Activated naive CD8-positive, alpha-beta T cell treated with anti-CD3 and anti-CD28 coated beads, Interleukin-2, amount 50 U/mL, for 24 hours (primary cell): ENCODE measurements around the gene HID1.
"Not testable (repeated sequence)": the region's sequence is repeated elsewhere in the genome, so short reads cannot be mapped to it uniquely, and the experiment has no call there.

ENCODE experiments used
- ATAC-seq: fragments of 150-1000 bp; cut with Tn5 transposase; one replicate; pipeline ENCODE4 v1.10.0; 2021
- DNase-seq: peaks from one replicate; pipeline ENCODE4 v3.0.0; 2021
- H3K27ac Mint-ChIP-seq: one replicate; pipeline ENCODE4 v1.8.0; 2021; ENCODE audit warnings: mild to moderate bottlenecking, mixed read lengths
- H3K27me3 Mint-ChIP-seq: one replicate; pipeline ENCODE4 v1.8.0; 2021; ENCODE audit warnings: mixed read lengths
- H3K36me3 Mint-ChIP-seq: one replicate; pipeline ENCODE4 v1.8.0; 2021; ENCODE audit warnings: low read depth, mixed read lengths
- H3K4me1 Mint-ChIP-seq: one replicate; pipeline ENCODE4 v1.8.0; 2021; ENCODE audit warnings: mixed read lengths
- H3K4me3 Mint-ChIP-seq: one replicate; pipeline ENCODE4 v1.8.0; 2021; ENCODE audit warnings: mild to moderate bottlenecking, moderate library complexity, mixed read lengths
- H3K9me3 Mint-ChIP-seq: one replicate; pipeline ENCODE4 v1.8.0; 2021; ENCODE audit warnings: mixed read lengths

Gene HID1

GRCh38 chr17:74919440-74920305 is 52.9 kb downstream of the HID1 start:
- no peak overlapping the region for H3K4me3 Mint-ChIP-seq
- ATAC-seq: peak; percentile 30
- no peaks in the 10 kb centered on the region for H3K9me3 Mint-ChIP-seq
- peaks cover 44% of the 10 kb centered on the region for H3K27me3 Mint-ChIP-seq
- H3K4me1 Mint-ChIP-seq: peaks cover 6% of the 10 kb centered on the region
- no peak overlapping the region for H3K27ac Mint-ChIP-seq
- no peaks in the 10 kb centered on the region for H3K36me3 Mint-ChIP-seq
- DNase-seq: peak; percentile 22

- H3K27ac Mint-ChIP-seq: no peak overlapping the region
- DNase-seq (no peak), ATAC-seq (no peak)
- H3K27me3 Mint-ChIP-seq: peaks cover 42% of the 10 kb centered on the region
- no peaks in the 10 kb centered on the region for H3K9me3 Mint-ChIP-seq
- H3K4me3 Mint-ChIP-seq: no peak overlapping the region
- peaks cover 3% of the 10 kb centered on the region for H3K4me1 Mint-ChIP-seq
- no peaks in the 10 kb centered on the region for H3K36me3 Mint-ChIP-seq
These were observed 53.7 kb downstream of the HID1 start for GRCh38 chr17:74918906-74919305.

GRCh38 chr17:74917430-74917829 is 55.1 kb downstream of the HID1 start:
- Mint-ChIP-seq H3K27ac (no peak overlapping the region), H3K9me3 (no peaks in the 10 kb centered on the region), H3K36me3 (no peaks in the 10 kb centered on the region), H3K4me3 (no peak overlapping the region), H3K4me1 (peaks cover under 1% of the 10 kb centered on the region), H3K27me3 (peaks cover 32% of the 10 kb centered on the region)
- DNase-seq (no peak), ATAC-seq (no peak)

- Mint-ChIP-seq H3K27me3 (peaks cover 28% of the 10 kb centered on the region), H3K4me3 (no peak overlapping the region)
- no peak for DNase-seq
These were observed 55.7 kb downstream of the HID1 start for GRCh38 chr17:74916851-74917199.

GRCh38 chr17:74916136-74916850 is 56.3 kb downstream of the HID1 start:
- Mint-ChIP-seq H3K9me3 (no peaks in the 10 kb centered on the region), H3K36me3 (no peaks in the 10 kb centered on the region), H3K27ac (no peak overlapping the region), H3K27me3 (peaks cover 22% of the 10 kb centered on the region), H3K4me1 (no peaks in the 10 kb centered on the region), H3K4me3 (no peak overlapping the region)
- no peak for DNase-seq
- no peak for ATAC-seq

More at GRCh38 chr17:74916851-74917199, 55.7 kb downstream of the HID1 start:
- ATAC-seq: no peak
- no peaks in the 10 kb centered on the region for H3K4me1 Mint-ChIP-seq
- no peaks in the 10 kb centered on the region for H3K9me3 Mint-ChIP-seq
- no peaks in the 10 kb centered on the region for H3K36me3 Mint-ChIP-seq
- H3K27ac Mint-ChIP-seq: no peak overlapping the region

GRCh38 chr17:74911423-74911822 is 61.1 kb downstream of the HID1 start:
- ATAC-seq, H3K9me3 Mint-ChIP-seq, H3K27ac Mint-ChIP-seq, H3K27me3 Mint-ChIP-seq, H3K36me3 Mint-ChIP-seq, H3K4me1 Mint-ChIP-seq, DNase-seq, H3K4me3 Mint-ChIP-seq: not testable (repeated sequence)

GRCh38 chr17:74909097-74909496 is 63.5 kb downstream of the HID1 start:
- H3K4me3 Mint-ChIP-seq, H3K4me1 Mint-ChIP-seq, ATAC-seq, DNase-seq, H3K27me3 Mint-ChIP-seq, H3K36me3 Mint-ChIP-seq, H3K9me3 Mint-ChIP-seq, H3K27ac Mint-ChIP-seq: not testable (repeated sequence)

- no peaks in the 10 kb centered on the region for H3K4me1 Mint-ChIP-seq
- no peak for ATAC-seq
- no peak for DNase-seq
- H3K9me3 Mint-ChIP-seq: no peaks in the 10 kb centered on the region
- no peaks in the 10 kb centered on the region for H3K36me3 Mint-ChIP-seq
- no peak overlapping the region for H3K27ac Mint-ChIP-seq
- no peak overlapping the region for H3K4me3 Mint-ChIP-seq
- peaks cover 7% of the 10 kb centered on the region for H3K27me3 Mint-ChIP-seq
These were observed 65.5 kb downstream of the HID1 start for GRCh38 chr17:74907012-74907411.

- not testable (repeated sequence) for H3K36me3 Mint-ChIP-seq, ATAC-seq
- H3K27me3 Mint-ChIP-seq: peaks cover 13% of the 10 kb centered on the region
These were observed 66.3 kb downstream of the HID1 start for GRCh38 chr17:74906214-74906793.

GRCh38 chr17:74904687-74905409 is 67.7 kb downstream of the HID1 start:
- DNase-seq (no peak), ATAC-seq (no peak)
- no peaks in the 10 kb centered on the region for H3K36me3 Mint-ChIP-seq
- peaks cover 13% of the 10 kb centered on the region for H3K27me3 Mint-ChIP-seq
- H3K27ac Mint-ChIP-seq: no peak overlapping the region
- no peaks in the 10 kb centered on the region for H3K9me3 Mint-ChIP-seq
- H3K4me1 Mint-ChIP-seq: no peaks in the 10 kb centered on the region
- no peak overlapping the region for H3K4me3 Mint-ChIP-seq

More at GRCh38 chr17:74906214-74906793, 66.3 kb downstream of the HID1 start:
- H3K27ac Mint-ChIP-seq, H3K4me1 Mint-ChIP-seq, H3K4me3 Mint-ChIP-seq, DNase-seq, H3K9me3 Mint-ChIP-seq: not testable (repeated sequence)

GRCh38 chr17:74903671-74904070 is 68.9 kb downstream of the HID1 start:
- no peak overlapping the region for H3K27ac Mint-ChIP-seq
- ATAC-seq (no peak), DNase-seq (no peak)
- H3K9me3 Mint-ChIP-seq: no peaks in the 10 kb centered on the region
- H3K27me3 Mint-ChIP-seq: peaks cover 13% of the 10 kb centered on the region
- no peak overlapping the region for H3K4me3 Mint-ChIP-seq
- no peaks in the 10 kb centered on the region for H3K36me3 Mint-ChIP-seq
- H3K4me1 Mint-ChIP-seq: no peaks in the 10 kb centered on the region

- DNase-seq (no peak), ATAC-seq (no peak)
- Mint-ChIP-seq H3K27me3 (peaks cover 13% of the 10 kb centered on the region), H3K4me3 (no peak overlapping the region), H3K27ac (no peak overlapping the region), H3K4me1 (no peaks in the 10 kb centered on the region), H3K36me3 (no peaks in the 10 kb centered on the region), H3K9me3 (no peaks in the 10 kb centered on the region)
These were observed 69.5 kb downstream of the HID1 start for GRCh38 chr17:74903034-74903433.

- Mint-ChIP-seq H3K36me3 (no peaks in the 10 kb centered on the region), H3K27ac (no peak overlapping the region), H3K4me3 (no peak overlapping the region), H3K27me3 (peaks cover 15% of the 10 kb centered on the region), H3K4me1 (no peaks in the 10 kb centered on the region), H3K9me3 (no peaks in the 10 kb centered on the region)
- DNase-seq (no peak), ATAC-seq (no peak)
These were observed 71.0 kb downstream of the HID1 start for GRCh38 chr17:74901353-74902135.
